SK-MEL-5 (cell line): ENCODE data around the gene EXOSC1. TPM values are rescaled to one million over a fixed set of nuclear protein-coding genes. Genes with fewer than 3 reads are reported as not detected.

Source experiments
- DNase-seq: peaks from one replicate; pipeline ENCODE4 v3.0.0-alpha.2; 2016; ENCODE audit warnings: low read depth, low spot score
- in situ Hi-C: cut with HindIII; loops from 2 replicates; pipeline ENCODE4 v1.10.0; 2016; ENCODE audit warnings: low sequenced_read_pairs, high pct_unique_total_duplicates, low pct_unique_long_range_greater_than_20kb
- small RNA-seq, 2 experiments: library from RNA; depleted of rRNA; stranded (forward); fragments of <200 nt; gene quantifications; one replicate each; pipeline ENCODE3, GENCODE V24; 2014
- total RNA-seq: library from RNA; depleted of rRNA; stranded (reverse); fragments of >200 nt; shearing (Covaris generic); gene quantifications from 2 replicates; pipeline ENCODE4 v1.2.3, GENCODE V29; 2014; rRNA removed

Gene EXOSC1
- total RNA-seq, 1 experiment from 2014 or later, result 41.5 TPM

DNA sequence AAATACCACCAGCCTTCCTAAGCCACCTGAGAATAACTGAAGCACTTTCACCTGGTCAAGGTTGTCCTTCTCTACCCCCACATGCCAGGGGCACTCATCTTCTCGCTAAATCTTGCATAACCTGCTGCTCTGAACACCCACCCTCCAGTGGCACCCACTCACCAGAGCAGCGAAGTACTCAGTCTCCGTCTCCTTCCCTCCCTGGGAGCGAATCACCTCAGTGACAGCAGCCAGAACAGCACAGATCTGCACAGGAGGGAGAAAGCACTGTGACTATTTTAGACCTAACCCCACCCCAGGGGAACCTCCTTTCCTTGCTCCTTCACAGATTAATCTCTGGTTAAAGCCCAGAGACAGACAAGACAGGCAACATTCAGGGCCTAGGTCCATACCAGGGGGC lies 49.8 kb downstream of the EXOSC1 start:
- no peak for DNase-seq
- in situ Hi-C loops, result no loop called here

DNA sequence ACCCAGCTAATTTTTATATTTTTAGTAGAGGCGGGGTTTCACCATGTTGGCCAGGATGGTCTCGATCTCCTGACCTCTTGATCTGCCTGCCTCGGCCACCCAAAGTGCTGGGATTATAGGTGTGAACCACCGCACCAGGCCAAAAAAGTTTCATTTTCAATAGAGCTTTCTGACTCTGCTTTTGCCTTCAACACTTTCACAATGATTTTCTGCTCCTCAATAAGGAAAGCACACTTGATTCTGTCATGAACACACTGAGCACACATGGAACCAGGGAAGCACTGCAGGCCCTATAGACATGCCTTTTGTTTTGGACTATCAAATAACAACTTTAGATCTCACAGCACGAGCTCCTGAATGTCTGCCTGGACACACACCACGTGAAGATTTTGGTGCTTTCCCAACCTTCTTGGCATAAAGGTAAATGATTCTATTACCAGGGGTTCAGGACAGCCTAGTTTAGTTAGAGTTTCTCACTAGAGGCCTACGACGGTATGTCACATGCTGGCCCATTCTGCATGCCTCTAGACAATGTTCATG lies 52.7 kb downstream of the EXOSC1 start:
- DNase-seq, result no peak
- in situ Hi-C loops, result no loop called here

DNA sequence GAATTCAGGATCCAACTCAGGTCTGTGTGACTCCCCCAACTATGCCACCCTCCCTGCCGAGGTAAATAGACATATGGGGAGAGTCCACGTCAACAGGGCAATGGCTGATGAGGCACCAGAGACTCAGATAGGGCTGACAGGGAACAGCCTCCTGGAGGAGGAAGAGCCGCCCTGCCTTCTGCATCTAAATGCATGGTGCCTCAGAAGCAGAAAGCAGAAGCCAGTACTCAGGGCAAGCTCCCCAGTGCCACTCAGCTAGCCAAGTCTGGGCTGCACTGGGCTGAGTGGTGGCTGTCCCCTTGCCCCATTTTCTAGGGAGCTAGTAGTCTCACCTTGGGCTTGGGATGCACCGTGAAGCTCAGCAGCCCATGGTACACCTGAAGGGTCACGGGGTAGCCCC lies 55.7 kb downstream of the EXOSC1 start:
- DNase-seq, result no peak
- in situ Hi-C loops, result no loop called here

- no peak for DNase-seq
- in situ Hi-C loops, result no loop called here
These were observed 57.7 kb downstream of the EXOSC1 start for GRCh38 chr10:97388152-97388551.

Small RNAs within 50 kb of the gene (small RNA-seq; reads per million reads assigned to genes)
- 0 reads per million in 2 experiments for gene RF00019

Other genes with a start within 250 kb of the EXOSC1 start
- gene ARHGAP19, start 153.4 kb downstream of the EXOSC1 start, total RNA-seq, result 8.9 and 9.6 TPM in 2 replicates
- gene FRAT1, start 126.7 kb downstream of the EXOSC1 start, total RNA-seq, result 1.2 and 1.7 TPM in 2 replicates
- 20.5 and 22.0 TPM in 2 replicates for gene FRAT2, start 111.3 kb downstream of the EXOSC1 start, total RNA-seq
- 24.1 and 30.7 TPM in 2 replicates for gene RRP12, start 44.7 kb downstream of the EXOSC1 start, total RNA-seq
- gene PGAM1, start 19.8 kb downstream of the EXOSC1 start, total RNA-seq, result 524 and 572 TPM in 2 replicates
- 40.6 and 42.1 TPM in 2 replicates for gene ZDHHC16, start 169 bp upstream of the EXOSC1 start, total RNA-seq
- 80.1 and 85.8 TPM in 2 replicates for gene MMS19, start 52.4 kb upstream of the EXOSC1 start, total RNA-seq
- gene UBTD1, start 52.9 kb upstream of the EXOSC1 start, total RNA-seq, result 12.7 and 13.8 TPM in 2 replicates
- gene ANKRD2, start 126.8 kb upstream of the EXOSC1 start, total RNA-seq, result not detected in 2 replicates
- 2.1 and 3.9 TPM in 2 replicates for gene HOGA1, start 138.4 kb upstream of the EXOSC1 start, total RNA-seq
- gene C10orf62, start 143.7 kb upstream of the EXOSC1 start, total RNA-seq, result not detected in 2 replicates
- 3.5 and 4.4 TPM in 2 replicates for gene MORN4, start 187.5 kb upstream of the EXOSC1 start, total RNA-seq
- 15.0 and 15.3 TPM in 2 replicates for gene PI4K2A, start 194.7 kb upstream of the EXOSC1 start, total RNA-seq
- 126 and 133 TPM in 2 replicates for gene AVPI1, start 241.2 kb upstream of the EXOSC1 start, total RNA-seq